GDM1 (cell line): ENCODE measurements around the gene SPATA31C2.
"Not testable (repeated sequence)": the region's sequence is repeated elsewhere in the genome, so short reads cannot be mapped to it uniquely, and the experiment has no call there.

Source experiments
- DNase-seq: peaks from one replicate; lab custom pipeline; 2025; lab: John Stamatoyannopoulos, UW

The SPATA31C2 gene

DNA sequence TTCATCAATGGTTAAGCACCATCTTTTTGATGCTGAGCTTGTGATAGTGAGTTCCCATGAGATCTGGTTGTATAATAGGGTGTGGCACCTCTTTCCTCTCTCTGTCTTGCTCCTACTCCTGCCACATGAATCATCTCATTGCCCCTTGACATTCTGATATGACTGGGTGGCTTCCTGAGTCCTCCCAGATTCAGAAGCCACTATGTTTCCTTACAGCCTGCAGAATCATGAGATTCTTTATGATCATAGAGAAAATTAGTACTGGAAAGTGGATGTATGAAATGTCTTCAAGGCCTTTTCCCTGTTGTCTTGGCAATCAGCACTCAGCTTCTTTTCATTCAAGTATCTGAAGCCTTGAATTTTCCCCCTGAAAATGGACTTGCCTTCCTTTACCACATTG, 14.9 kb downstream of the SPATA31C2 start:
- not testable (repeated sequence) for DNase-seq

DNA sequence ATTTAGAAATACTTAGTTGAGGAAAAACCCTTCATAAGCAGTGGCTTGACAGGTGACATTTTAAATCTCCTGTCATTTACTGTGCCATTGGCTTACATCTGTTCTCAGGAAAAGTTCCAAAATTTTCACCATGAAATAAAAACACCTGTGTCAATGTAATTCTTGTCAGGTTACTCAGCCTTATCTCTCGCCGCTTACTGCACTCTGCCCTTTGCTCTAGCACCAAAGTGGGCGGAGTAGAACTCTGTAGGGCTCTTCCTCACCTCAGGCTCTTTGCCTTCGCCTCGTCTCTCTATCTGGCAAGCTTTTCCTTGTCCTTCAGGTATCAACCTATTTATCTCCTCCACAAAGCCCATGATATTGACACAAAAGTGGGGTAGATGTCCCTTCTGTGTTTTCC, 20.2 kb downstream of the SPATA31C2 start:
- not testable (repeated sequence) for DNase-seq

DNA sequence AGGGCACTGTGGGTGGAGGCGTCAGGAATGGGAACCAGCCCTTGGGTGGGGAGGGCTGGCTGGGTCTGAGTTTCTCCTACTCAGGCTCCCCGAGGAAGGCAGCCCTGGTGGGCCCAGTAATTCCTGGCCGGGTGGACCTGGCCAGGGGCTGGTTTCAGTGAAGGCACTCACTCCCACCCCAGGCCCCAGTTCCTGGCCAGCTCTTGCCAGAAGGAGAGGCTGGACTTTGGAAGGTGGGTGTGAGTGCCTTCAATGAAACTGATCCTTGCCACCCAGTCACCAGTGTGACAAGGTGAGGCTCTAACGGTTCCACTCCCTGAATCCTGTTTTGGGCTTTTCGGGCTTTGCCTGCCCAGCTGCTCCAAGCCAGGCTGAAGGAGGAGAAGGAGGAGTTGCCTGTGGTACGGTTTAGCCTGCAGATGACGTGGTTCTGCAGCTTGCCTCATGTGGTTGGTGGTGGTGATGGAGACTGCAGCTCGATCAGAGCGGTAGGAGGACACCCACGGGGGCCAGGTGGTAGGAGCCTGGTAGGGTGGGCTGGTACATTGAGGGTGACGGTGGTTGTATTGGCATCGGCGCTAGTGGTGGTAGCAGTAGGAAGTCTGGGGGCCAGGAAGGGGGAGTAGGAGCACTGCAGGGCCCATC, 23.2 kb downstream of the SPATA31C2 start:
- DNase-seq: not testable (repeated sequence)

DNA sequence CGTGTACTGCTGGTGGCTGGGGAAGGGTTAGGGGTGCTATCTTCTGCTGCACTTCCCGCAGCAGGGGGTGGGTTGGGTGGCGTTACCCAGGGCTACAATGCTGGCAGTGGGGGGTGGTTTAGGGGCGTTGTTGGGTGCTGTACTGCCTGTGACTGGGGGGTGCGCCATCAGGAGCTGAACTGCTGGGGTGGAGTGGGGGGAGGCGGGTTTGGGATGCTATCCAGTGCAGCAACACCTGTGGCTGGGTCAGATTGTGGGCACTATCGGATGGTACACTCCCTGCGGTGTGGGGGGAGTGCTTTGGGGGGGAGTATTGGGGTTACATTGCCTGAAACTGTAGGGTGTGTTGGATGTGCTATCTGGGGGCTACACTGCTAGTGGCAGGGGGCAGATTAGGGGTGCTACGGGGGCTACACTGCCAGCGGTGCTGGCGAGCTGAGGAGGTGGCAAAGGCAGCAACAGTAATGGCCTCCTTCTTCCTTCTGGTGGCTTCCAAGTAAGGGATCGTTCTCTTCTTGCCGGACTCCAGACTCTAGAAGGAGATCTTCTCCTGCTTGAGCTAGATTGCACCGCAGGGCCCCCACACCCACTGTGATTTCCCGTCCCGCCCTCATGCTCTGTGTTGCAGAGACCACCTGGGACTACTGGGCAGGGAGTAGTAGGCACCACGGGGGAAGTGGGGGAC, 23.9 kb downstream of the SPATA31C2 start:
- DNase-seq: not testable (repeated sequence)

DNA sequence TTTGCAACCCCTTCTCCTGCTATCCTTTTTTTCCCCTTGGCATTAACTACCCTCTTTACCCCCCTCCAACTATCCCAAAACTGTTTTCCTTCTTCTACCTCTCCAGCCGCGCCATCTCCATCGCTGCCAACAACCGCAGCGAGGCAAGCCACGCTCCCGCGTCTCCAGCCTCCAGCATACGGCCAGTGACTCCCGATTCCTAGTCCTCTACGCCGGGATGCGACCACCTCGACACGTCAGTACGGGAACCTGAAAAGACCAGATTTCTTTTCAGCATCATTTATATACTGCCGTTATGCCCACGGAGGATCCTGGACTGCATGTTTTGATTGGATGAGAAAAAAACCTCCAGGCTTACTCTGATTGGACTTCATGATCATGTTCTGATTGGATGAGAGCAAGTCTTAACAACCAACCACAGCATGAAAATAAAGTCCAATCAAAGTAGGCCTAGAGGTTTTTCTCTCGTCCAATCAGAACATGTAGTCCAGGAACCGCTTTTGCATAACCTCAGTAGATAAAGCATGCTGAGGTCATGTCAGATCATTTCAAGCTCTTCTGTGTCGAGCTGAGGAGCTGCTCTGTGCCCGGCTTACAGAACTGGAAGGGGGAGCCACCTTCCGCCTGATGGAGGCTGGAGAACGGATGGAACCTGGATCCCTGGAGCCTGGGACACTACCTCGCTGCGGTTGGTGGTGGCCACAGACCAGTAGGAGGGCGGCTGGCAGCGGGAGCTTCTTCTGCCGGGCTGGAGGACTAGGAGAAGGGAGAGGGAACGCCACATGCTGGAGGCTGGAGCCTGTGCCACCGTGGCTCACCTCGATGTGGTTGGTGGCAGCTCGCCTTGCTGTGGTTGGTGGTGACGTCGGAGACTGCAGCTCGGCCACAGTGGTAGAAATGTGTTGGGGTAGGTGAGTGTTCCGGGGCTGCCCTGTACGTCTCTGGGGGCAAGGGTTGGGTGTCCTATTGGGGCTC, 24.8 kb downstream of the SPATA31C2 start:
- DNase-seq: not testable (repeated sequence)

DNA sequence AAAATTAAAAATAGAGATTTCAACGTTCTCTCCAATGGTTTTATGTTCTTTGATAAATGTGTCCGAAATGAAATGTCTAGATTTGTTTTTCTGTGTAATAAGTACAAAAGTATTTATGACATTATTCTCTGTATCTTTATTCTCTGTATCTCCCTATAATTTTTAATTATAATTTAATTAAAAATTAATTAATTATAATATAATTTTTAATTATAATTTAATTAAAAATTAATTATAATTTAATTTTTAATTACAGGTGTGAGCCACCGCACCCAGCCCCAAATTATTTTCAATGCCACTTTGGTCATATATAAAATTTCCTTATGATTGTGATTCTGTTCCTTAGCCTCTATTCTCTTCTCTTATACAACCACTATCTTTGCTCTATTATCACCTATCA, 28.2 kb downstream of the SPATA31C2 start:
- no peak for DNase-seq

DNA sequence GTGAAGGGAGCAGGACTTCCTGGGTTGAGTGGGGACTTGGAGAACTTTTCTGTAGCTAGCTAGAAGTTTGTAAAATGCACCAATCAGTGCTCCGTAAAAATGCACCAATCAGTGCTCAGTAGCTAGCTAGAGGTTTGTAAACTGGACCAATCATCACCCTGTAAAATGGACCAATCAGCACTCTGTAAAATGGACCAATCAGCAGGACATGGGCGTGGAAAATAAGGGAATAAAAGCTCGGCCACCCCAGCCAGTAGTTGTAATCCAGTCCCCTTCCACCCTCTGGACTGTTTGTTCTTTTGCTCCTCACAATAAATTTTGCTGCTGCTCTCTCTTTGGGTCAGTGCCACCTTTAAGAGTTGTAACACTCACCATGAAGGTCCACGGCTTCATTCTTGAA, 29.5 kb downstream of the SPATA31C2 start:
- no peak for DNase-seq

DNA sequence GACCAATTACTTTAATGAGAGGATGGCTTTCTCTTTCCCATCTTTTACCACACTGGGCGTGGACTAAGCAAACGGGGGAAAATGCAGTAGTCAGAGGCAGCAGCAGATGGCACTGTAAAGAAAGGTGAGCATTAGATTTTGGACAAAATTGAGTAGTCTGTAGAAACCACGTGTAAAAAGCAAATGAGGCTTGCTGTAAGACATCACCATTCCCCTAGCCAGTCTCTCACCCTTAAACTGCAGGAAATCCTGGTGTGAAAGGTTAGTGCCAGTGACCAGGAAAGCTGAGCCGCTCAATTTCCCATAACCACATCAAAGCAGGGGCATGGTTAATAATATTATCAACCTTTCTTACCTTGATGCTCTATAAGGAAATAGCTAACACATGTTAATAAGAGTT, 31.8 kb downstream of the SPATA31C2 start:
- no peak for DNase-seq

DNA sequence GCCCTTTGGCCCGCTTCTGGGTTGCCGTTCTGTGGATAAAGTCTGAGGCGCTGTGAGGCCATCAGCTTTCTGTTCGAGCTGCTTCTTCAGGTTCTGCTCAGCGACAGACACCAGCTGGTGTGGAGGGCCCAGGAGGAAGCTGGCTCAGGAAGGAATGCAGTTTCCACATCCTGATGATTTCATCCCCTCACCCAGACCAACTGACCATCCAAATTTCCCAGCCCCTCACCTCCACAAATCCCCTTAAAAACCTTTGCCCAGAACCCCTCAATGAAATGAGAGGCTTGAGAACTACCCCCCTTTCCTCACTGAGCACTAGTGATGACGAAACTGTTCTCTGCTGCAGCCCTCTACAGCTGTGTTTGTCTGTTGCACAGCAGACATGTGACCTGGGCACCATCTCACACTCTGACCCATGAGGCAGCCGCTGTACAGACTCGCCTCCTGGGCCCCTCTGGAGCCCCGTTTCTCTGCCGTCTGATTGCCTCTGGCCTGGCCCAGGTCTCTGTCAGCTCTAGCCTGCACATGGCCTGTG, 45.4 kb downstream of the SPATA31C2 start:
- DNase-seq: no peak

DNA sequence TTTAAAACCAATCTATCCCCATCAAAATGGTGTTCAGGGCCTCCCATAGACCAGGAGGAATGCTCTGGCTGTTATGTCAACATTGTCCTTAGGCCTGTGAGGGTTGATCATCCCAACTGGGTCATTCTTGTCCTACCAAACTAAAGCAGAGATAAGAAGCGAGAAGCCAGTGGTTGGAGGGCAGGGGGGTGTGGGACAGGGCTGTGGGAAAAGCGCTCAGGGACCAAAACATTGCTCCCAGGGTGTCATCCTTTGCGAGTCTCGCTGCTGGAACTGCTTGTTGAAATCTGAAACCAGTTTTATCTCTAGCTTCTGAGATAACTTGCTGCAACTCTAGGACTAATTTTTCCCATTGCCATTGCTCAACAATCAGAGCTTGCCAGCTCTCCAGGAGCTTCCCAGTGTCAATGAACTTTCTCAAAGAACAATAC, 48.1 kb downstream of the SPATA31C2 start:
- no peak for DNase-seq

DNA sequence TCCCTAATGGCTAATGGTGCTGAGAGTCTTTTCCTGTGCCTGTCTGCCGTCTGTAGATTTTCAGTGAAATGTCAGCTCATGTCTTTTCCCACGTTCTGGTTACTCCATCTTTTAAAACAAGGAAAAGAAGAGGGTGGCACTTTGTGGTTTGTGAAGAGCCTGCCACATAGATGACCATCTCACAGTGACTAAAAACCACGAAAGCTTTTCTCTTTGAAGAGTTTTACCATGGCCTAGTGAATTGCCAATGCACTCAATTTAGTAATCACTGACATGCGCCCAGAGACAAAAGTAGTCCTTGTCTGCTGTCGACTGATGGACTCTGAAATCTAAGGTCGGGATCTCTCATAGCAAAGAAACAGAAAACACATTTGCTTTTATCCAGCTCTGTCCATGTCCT, 50.4 kb downstream of the SPATA31C2 start:
- DNase-seq: no peak

DNA sequence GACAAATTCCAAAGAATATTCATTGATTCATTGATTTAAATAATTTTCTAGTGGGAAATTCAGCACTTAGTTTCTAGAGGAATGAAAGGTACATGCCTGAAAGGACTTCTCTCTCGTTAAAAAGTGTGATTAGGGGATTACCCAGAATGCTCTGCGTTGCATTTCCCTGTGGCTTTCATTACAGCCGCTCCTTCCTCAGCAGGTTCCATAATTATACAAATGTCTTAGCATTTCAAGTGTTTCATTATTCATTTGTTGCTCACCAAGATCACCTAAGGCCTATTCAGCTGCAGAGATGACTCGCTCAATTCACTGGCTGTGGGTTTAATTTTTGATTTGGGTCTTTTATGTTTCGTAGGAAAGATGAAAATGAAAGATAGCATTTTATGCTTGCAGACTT, 52.8 kb downstream of the SPATA31C2 start:
- no peak for DNase-seq

DNA sequence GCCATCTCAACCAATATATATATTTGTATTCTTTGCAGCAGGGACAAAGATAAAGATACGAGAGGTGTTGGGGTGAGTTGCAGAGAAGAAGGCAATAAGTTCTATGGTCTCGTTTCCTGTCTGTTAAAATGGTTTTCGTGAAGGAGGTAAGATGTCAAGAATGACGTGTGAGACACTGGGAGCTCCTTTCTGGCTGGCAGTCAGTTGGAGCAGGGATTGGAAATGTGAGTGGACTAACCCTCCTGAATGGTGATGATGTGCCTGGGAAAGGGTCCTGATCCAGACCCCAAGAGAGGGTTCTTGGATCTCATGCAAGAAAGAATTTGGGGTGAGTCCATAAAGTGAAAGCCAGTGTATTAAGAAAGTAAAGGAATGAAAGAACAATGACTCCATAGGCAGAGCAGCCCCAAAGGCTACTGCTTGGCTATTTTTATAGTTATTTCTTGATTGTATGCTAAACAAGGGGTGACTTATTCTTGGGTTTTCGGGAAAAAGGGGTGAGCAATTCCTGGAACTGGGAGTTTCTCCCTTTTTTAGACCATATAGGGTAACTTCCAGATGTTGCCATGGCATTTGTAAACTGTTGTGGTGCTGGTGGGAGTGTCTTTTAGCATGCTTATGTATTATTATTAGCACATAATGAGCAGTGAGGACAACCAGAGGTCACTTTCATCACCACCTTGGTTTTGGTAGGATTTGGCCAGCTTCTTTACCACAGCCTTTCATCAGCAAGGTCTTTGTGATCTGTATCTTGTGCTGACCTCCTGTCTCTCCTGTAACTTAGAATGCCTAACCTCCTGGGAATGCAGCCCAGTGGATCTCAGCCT, 53.7 kb downstream of the SPATA31C2 start:
- no peak for DNase-seq
